ENCODE measurements around the gene TIPIN. TPM values are rescaled to one million over a fixed set of nuclear protein-coding genes. Genes with fewer than 3 reads are reported as not detected.

TIPIN gene
- polyA plus RNA-seq, 3 donors, result 1.4 to 4.0 (median 3.7) TPM

GRCh38 chr15:66294157-66294931 lies 62.1 kb downstream of the TIPIN start:
- H4K20me1 ChIP-seq (ENCODE audit: insufficient read depth, low read length), result peaks cover 3% of the 10 kb centered on the region
- Mint-ChIP-seq H3K36me3 (peaks cover 10 to 14% of the 10 kb centered on the region in 2 donors), H3K27me3 (ENCODE audit: low read depth in 3 of 3) (peaks cover 0 to 3% (median 0%) of the 10 kb centered on the region in 3 donors), H3K4me1 (peaks cover 29% of the 10 kb centered on the region), H3K4me3 (peak overlapping the region; percentile 82 to 90), H3K27ac (peak overlapping the region; percentile 64 to 84 (median 79)), H3K9me3 (no peaks in the 10 kb centered on the region)
- H3K36me3 ChIP-seq (replicated peaks in 1 of 2; ENCODE audit: control insufficient read depth in 1 of 2, insufficient read depth in 2 of 2, low read length in 2 of 2), result peaks cover 8 to 18% of the 10 kb centered on the region in 2 donors
- no peaks in the 10 kb centered on the region for H3K9me3 ChIP-seq (replicated peaks in 1 of 2; ENCODE audit: control insufficient read depth in 1 of 2, insufficient read depth in 1 of 2, low read length in 2 of 2)
- H3K4me3 ChIP-seq (replicated peaks in 1 of 3; ENCODE audit: low read depth in 2 of 3, low read length in 3 of 3), result peak overlapping the region; percentile 59 to 80 (median 73)
- H3K4me1 ChIP-seq (ENCODE audit: control insufficient read depth in 1 of 2, insufficient read depth in 2 of 2, low read length in 2 of 2), result peaks cover 18 to 28% of the 10 kb centered on the region in 2 donors
- intact Hi-C loops (cut with micrococcal nuclease), result no loop called here
- H3K79me2 ChIP-seq (ENCODE audit: insufficient read depth, low read length), result peaks cover 43% of the 10 kb centered on the region
- peak overlapping the region; percentile 74 to 86 for H3K27ac ChIP-seq (ENCODE audit: low read depth in 1 of 2, low read length in 2 of 2)
- no peak for TF ChIP-seq CTCF (IDR thresholded peaks at IDR 0.05)
- peak in 2 of 3 donors; percentile 25 to 31 for DNase-seq
- H3K27me3 ChIP-seq (ENCODE audit: control insufficient read depth in 2 of 2, insufficient read depth in 2 of 2, low read length in 2 of 2), result no peaks in the 10 kb centered on the region
- H3K4me2 ChIP-seq (replicated peaks; ENCODE audit: extremely low read depth, low read length, poor library complexity, severe bottlenecking), result peak overlapping the region; percentile 86
- H2AFZ ChIP-seq (ENCODE audit: insufficient read depth, low read depth, low read length, poor library complexity, severe bottlenecking), result peak overlapping the region; percentile 91
- WGBS (ENCODE audit: insufficient coverage), result 5% methylated on average over 11 of the region's 16 CpGs
- H3K9ac ChIP-seq (ENCODE audit: insufficient read depth, low read length, poor library complexity, severe bottlenecking), result peak overlapping the region; percentile 80

- Histone ChIP-seq H4K20me1 (ENCODE audit: insufficient read depth, low read length) (no peaks in the 10 kb centered on the region), H3K27me3 (ENCODE audit: control insufficient read depth in 2 of 2, insufficient read depth in 2 of 2, low read length in 2 of 2) (no peaks in the 10 kb centered on the region), H3K9ac (ENCODE audit: insufficient read depth, low read length, poor library complexity, severe bottlenecking) (peak within 1 kb of the TSS; percentile 80), H3K27ac (ENCODE audit: low read depth in 1 of 2, low read length in 2 of 2) (peak within 1 kb of the TSS; percentile 74 to 86), H3K4me3 (replicated peaks in 1 of 3; ENCODE audit: low read depth in 2 of 3, low read length in 3 of 3) (peak within 1 kb of the TSS; percentile 59 to 80 (median 73)), H2AFZ (ENCODE audit: insufficient read depth, low read depth, low read length, poor library complexity, severe bottlenecking) (peak within 1 kb of the TSS; percentile 91), H3K4me1 (ENCODE audit: control insufficient read depth in 1 of 2, insufficient read depth in 2 of 2, low read length in 2 of 2) (peaks cover 18 to 28% of the 10 kb centered on the region in 2 donors), H3K4me2 (replicated peaks; ENCODE audit: extremely low read depth, low read length, poor library complexity, severe bottlenecking) (peak within 1 kb of the TSS; percentile 86), H3K36me3 (replicated peaks in 1 of 2; ENCODE audit: control insufficient read depth in 1 of 2, insufficient read depth in 2 of 2, low read length in 2 of 2) (peaks cover 7 to 11% of the 10 kb centered on the region in 2 donors), H3K79me2 (ENCODE audit: insufficient read depth, low read length) (peaks cover 38% of the 10 kb centered on the region), H3K9me3 (replicated peaks in 1 of 2; ENCODE audit: control insufficient read depth in 1 of 2, insufficient read depth in 1 of 2, low read length in 2 of 2) (no peaks in the 10 kb centered on the region)
- no peak for TF ChIP-seq CTCF (IDR thresholded peaks at IDR 0.05)
- Mint-ChIP-seq H3K36me3 (peaks cover 5 to 8% of the 10 kb centered on the region in 2 donors), H3K27me3 (ENCODE audit: low read depth in 3 of 3) (peaks cover 0 to 3% (median 2%) of the 10 kb centered on the region in 3 donors), H3K27ac (peak within 1 kb of the TSS; percentile 69 to 84 (median 81)), H3K9me3 (no peaks in the 10 kb centered on the region), H3K4me3 (peak within 1 kb of the TSS; percentile 82 to 90), H3K4me1 (peaks cover 29% of the 10 kb centered on the region)
- peak; percentile 26 to 40 (median 29) for DNase-seq
- under 1% methylated on average over 92 of the region's 92 CpGs for WGBS (ENCODE audit: insufficient coverage)
- intact Hi-C loops (cut with micrococcal nuclease), result no loop called here
Observed at GRCh38 chr15:66293419-66294156, 62.9 kb downstream of the TIPIN start, which contains the start of gene DIS3L. DIS3L (plus strand) TSS chr15:66293568; CDS start chr15:66293597, 29 bp downstream.

Measured in CD14-positive monocyte (primary cell).